Thoracic aorta (tissue), 2 donors: ENCODE results near the gene HSPB9. TPM values are rescaled to one million over a fixed set of nuclear protein-coding genes. Genes with fewer than 3 reads are reported as not detected.

ENCODE experiments used
- ATAC-seq: fragments of 150-250 bp; one replicate; pipeline ENCODE4 v1.8.0; 2017; ENCODE audit warnings: low read depth; ENCODE audit not compliant: insufficient number of reproducible peaks, low FRiP score
- DNase-seq: peaks from one replicate; pipeline ENCODE4 v3.0.0-alpha.2; 2020; ENCODE audit warnings: low spot score
- H3K27ac ChIP-seq, 2 donors: fragments of 200-600 bp; sonication (generic); 1 replicate in 1 of 2; 2 replicates in 1 of 2; pipeline ENCODE4 v1.5.1; 2016; ENCODE audit warnings: mild to moderate bottlenecking in 2 of 2, moderate library complexity in 2 of 2
- H3K27me3 ChIP-seq: fragments of 200-600 bp; sonication (generic); replicated peaks from 2 replicates; pipeline ENCODE4 v1.6.0; 2016; ENCODE audit warnings: mild to moderate bottlenecking; ENCODE audit not compliant: insufficient read depth
- H3K36me3 ChIP-seq: fragments of 200-600 bp; sonication (generic); one replicate; pipeline ENCODE4 v1.5.1; 2016
- H3K4me1 ChIP-seq, 2 donors: fragments of 200-600 bp; sonication (generic); 1 replicate in 1 of 2; 2 replicates in 1 of 2; pipeline versions ENCODE4 v1.5.1 to v1.6.0; 2016; ENCODE audit warnings: low read depth in 2 of 2, mild to moderate bottlenecking in 1 of 2; ENCODE audit not compliant: control insufficient read depth in 1 of 2
- H3K4me3 ChIP-seq: fragments of 200-600 bp; sonication (generic); 2 replicates; pipeline ENCODE4 v1.5.1; 2016; ENCODE audit warnings: mild to moderate bottlenecking
- H3K9me3 ChIP-seq: fragments of 200-600 bp; sonication (generic); 2 replicates; pipeline ENCODE4 v1.5.1; 2016
- CTCF ChIP-seq: fragments of 200-600 bp; sonication (generic); IDR thresholded peaks from one replicate; pipeline ENCODE4 v1.5.1; 2019; ENCODE audit warnings: antibody characterized with exemption
- total RNA-seq, 2 donors: library from RNA; depleted of rRNA; stranded (reverse); fragments of >200 nt; gene quantifications; one replicate each; pipeline versions ENCODE4 v1.1.0 to v1.2.3, GENCODE V29; 2016

The HSPB9 gene
- total RNA-seq, 2 donors from 2014 or later, result not detected

- Histone ChIP-seq H3K27me3 (no peaks in the 10 kb centered on the region), H3K9me3 (no peaks in the 10 kb centered on the region), H3K4me3 (no peak overlapping the region), H3K36me3 (no peaks in the 10 kb centered on the region), H3K27ac (no peak overlapping the region), H3K4me1 (no peaks in the 10 kb centered on the region)
- no peak for TF ChIP-seq CTCF
- no peak for ATAC-seq
- DNase-seq, result no peak
Measured at GRCh38 chr17:42163696-42164407, 41.2 kb downstream of the HSPB9 start.

GRCh38 chr17:42165751-42166150 is 43.1 kb downstream of the HSPB9 start:
- TF ChIP-seq CTCF, result no peak
- no peak for DNase-seq
- ATAC-seq, result no peak
- no peak overlapping the region for H3K27ac ChIP-seq
- no peak overlapping the region for H3K4me3 ChIP-seq
- no peaks in the 10 kb centered on the region for H3K27me3 ChIP-seq
- H3K36me3 ChIP-seq, result no peaks in the 10 kb centered on the region
- H3K4me1 ChIP-seq, result no peaks in the 10 kb centered on the region
- no peaks in the 10 kb centered on the region for H3K9me3 ChIP-seq

GRCh38 chr17:42166196-42166763 is 43.7 kb downstream of the HSPB9 start:
- TF ChIP-seq CTCF, result no peak
- Histone ChIP-seq H3K4me3 (no peak overlapping the region), H3K9me3 (no peaks in the 10 kb centered on the region), H3K27ac (no peak overlapping the region), H3K36me3 (no peaks in the 10 kb centered on the region), H3K27me3 (no peaks in the 10 kb centered on the region), H3K4me1 (no peaks in the 10 kb centered on the region)
- DNase-seq (no peak), ATAC-seq (no peak)

- no peaks in the 10 kb centered on the region for H3K9me3 ChIP-seq
- H3K4me3 ChIP-seq, result no peak overlapping the region
- no peak overlapping the region for H3K27ac ChIP-seq
- no peak for ATAC-seq
- H3K27me3 ChIP-seq, result no peaks in the 10 kb centered on the region
- no peak for DNase-seq
- H3K4me1 ChIP-seq, result no peaks in the 10 kb centered on the region
- H3K36me3 ChIP-seq, result no peaks in the 10 kb centered on the region
- TF ChIP-seq CTCF, result no peak
Measured at GRCh38 chr17:42167807-42168206, 45.2 kb downstream of the HSPB9 start.

GRCh38 chr17:42169351-42169750 is 46.7 kb downstream of the HSPB9 start:
- Histone ChIP-seq H3K27ac (no peak overlapping the region), H3K4me1 (no peaks in the 10 kb centered on the region), H3K9me3 (no peaks in the 10 kb centered on the region), H3K4me3 (no peak overlapping the region), H3K36me3 (no peaks in the 10 kb centered on the region), H3K27me3 (no peaks in the 10 kb centered on the region)
- no peak for TF ChIP-seq CTCF
- DNase-seq (no peak), ATAC-seq (no peak)
